ENCODE measurements around the gene TANC2. TPM values are rescaled to one million over a fixed set of nuclear protein-coding genes. Genes with fewer than 3 reads are reported as not detected.
A peak's percentile ranks its signal among the peaks of the same experiment; 100 is the strongest.
"Not testable (repeated sequence)": the region's sequence is repeated elsewhere in the genome, so short reads cannot be mapped to it uniquely, and the experiment has no call there.

Gene TANC2
- total RNA-seq, 1 experiment from 2014 or later, result 53.2 TPM

DNA sequence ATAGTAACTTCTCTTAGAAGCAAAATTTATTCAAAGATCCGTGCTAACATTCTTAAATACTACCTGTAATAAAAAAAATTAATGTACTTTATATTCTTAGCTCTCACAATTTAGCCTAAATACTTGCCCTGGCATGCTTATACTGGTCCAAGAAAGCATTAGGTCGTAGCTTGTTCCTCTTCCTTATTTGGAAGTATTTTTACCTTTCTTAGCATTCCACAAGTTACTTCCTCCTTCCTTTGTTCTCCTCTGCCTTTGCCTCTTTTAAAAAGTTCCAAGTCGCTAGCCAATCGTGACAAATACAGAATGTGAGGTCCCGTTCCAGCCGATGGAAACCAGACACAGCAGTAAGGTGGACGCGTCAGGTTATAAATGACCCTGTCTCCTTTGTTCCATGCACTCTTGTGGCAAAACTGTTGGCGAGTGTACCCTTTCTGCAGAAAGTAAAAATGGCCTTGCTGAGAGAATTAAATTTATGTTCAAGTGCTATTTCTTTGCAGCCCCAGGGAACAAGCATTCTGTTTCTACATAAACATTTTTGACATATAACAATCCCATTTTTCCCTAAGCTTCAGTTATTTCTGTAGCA lies 10.7 kb downstream of the TANC2 start:
- CTCF ChIA-PET, result not testable (repeated sequence)

GRCh38 chr17:62980842-62981241 lies 14.8 kb downstream of the TANC2 start:
- BruUV-seq (replicated peaks), result no TSS peak
- peaks cover 65% of the 10 kb centered on the region for H3K79me2 ChIP-seq (ENCODE audit: insufficient read depth, low read length)
- no peak overlapping the region for H3K4me2 ChIP-seq (ENCODE audit: low read length)

More for the DNA sequence above, 10.7 kb downstream of the TANC2 start:
- H3K9me2 ChIP-seq (ENCODE audit: insufficient read depth); H3K9ac ChIP-seq (ENCODE audit: low read length); H3K4me1 ChIP-seq (ENCODE audit: control insufficient read depth in 1 of 2, insufficient read depth in 2 of 2, low read length in 2 of 2); H3K27ac ChIP-seq (ENCODE audit: low read depth, low read length); H4K20me1 ChIP-seq (ENCODE audit: insufficient read depth); ATAC-seq; H2AFZ ChIP-seq (ENCODE audit: low read depth, low read length, poor library complexity, severe bottlenecking); H3K4me3 ChIP-seq (replicated peaks in 1 of 2; ENCODE audit: low read depth in 1 of 2, low read length in 2 of 2); BruUV-seq (replicated peaks); H3K27me3 ChIP-seq (ENCODE audit: insufficient read depth, low read length); DNase-seq (ENCODE audit: low read depth, low spot score); H3K9me3 ChIP-seq (ENCODE audit: control insufficient read depth in 1 of 2, insufficient read depth in 1 of 2, low read depth in 1 of 2, low read length in 2 of 2); H3K4me2 ChIP-seq (ENCODE audit: low read length); H3K36me3 ChIP-seq (ENCODE audit: control insufficient read depth in 1 of 2, insufficient read depth in 2 of 2, low read length in 2 of 2); RAD21 ChIA-PET (ENCODE audit: low non-redundant PET in 1 of 2, low total read pairs in 2 of 2, uncharacterized antibody in 2 of 2, unreplicated experiment in 2 of 2); POLR2A ChIA-PET; intact Hi-C loops (cut with micrococcal nuclease): not testable (repeated sequence)
- 0 out of 2 replicates have a peak, but pooled peaks have one; percentile 40 for TF ChIP-seq CBX3 (IDR thresholded peaks at IDR 0.05; ENCODE audit: low read depth)
- peaks cover 65% of the 10 kb centered on the region for H3K79me2 ChIP-seq (ENCODE audit: insufficient read depth, low read length)

More at GRCh38 chr17:62980842-62981241, 14.8 kb downstream of the TANC2 start:
- ChIA-PET CTCF (interaction anchor here (1.5 kb wide), 1 partner anchor 14 kb away, joined by 5 read pairs; no protein-coding TSS in a partner anchor), RAD21 (ENCODE audit: low non-redundant PET in 1 of 2, low total read pairs in 2 of 2, uncharacterized antibody in 2 of 2, unreplicated experiment in 2 of 2) (no interaction called here), POLR2A (no interaction called here)
- peaks cover 7 to 12% of the 10 kb centered on the region in 2 experiments; a peak in 3 of 4 replicates for H3K9me3 ChIP-seq (ENCODE audit: control insufficient read depth in 1 of 2, insufficient read depth in 1 of 2, low read depth in 1 of 2, low read length in 2 of 2)
- H3K27ac ChIP-seq (ENCODE audit: low read depth, low read length), result no peak overlapping the region
- no peak overlapping the region for H3K4me3 ChIP-seq (replicated peaks in 1 of 2; ENCODE audit: low read depth in 1 of 2, low read length in 2 of 2)
- TF ChIP-seq EGR1 (IDR thresholded peaks at IDR 0.05; ENCODE audit: low read depth) (no peak), CBX3 (IDR thresholded peaks at IDR 0.05; ENCODE audit: low read depth) (no peak), SRF (IDR thresholded peaks at IDR 0.05; ENCODE audit: low read depth) (no peak), POLR2A (IDR thresholded peaks at IDR 0.05; ENCODE audit: borderline replicate concordance, extremely low read depth, insufficient read depth, insufficient read length) (no peak), SP1 (IDR thresholded peaks at IDR 0.05; ENCODE audit: low read depth) (no peak), ELF1 (IDR thresholded peaks at IDR 0.05; ENCODE audit: borderline replicate concordance, low read depth) (no peak), ZNF274 (IDR thresholded peaks at IDR 0.05; ENCODE audit: low read depth, low read length) (no peak), SIN3A (IDR thresholded peaks at IDR 0.05; ENCODE audit: low read depth) (no peak), YY1 (IDR thresholded peaks at IDR 0.05; ENCODE audit: extremely low read depth, insufficient replicate concordance, low read depth, low read length) (no peak), RAD21 (IDR thresholded peaks at IDR 0.05; ENCODE audit: low read depth) (no peak), JUND (IDR thresholded peaks at IDR 0.05) (no peak), EZH2phosphoT487 (IDR thresholded peaks at IDR 0.05; ENCODE audit: borderline replicate concordance) (no peak), POLR2AphosphoS5 (IDR thresholded peaks at IDR 0.05; ENCODE audit: low read depth, low read length) (no peak), FOSL1 (IDR thresholded peaks at IDR 0.05; ENCODE audit: low read depth) (no peak)
- TF ChIP-seq, protein P1, sequence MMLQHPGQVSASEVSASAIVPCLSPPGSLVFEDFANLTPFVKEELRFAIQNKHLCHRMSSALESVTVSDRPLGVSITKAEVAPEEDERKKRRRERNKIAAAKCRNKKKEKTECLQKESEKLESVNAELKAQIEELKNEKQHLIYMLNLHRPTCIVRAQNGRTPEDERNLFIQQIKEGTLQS (IDR thresholded peaks at IDR 0.05), result no peak
- TF ChIP-seq, protein P2, sequence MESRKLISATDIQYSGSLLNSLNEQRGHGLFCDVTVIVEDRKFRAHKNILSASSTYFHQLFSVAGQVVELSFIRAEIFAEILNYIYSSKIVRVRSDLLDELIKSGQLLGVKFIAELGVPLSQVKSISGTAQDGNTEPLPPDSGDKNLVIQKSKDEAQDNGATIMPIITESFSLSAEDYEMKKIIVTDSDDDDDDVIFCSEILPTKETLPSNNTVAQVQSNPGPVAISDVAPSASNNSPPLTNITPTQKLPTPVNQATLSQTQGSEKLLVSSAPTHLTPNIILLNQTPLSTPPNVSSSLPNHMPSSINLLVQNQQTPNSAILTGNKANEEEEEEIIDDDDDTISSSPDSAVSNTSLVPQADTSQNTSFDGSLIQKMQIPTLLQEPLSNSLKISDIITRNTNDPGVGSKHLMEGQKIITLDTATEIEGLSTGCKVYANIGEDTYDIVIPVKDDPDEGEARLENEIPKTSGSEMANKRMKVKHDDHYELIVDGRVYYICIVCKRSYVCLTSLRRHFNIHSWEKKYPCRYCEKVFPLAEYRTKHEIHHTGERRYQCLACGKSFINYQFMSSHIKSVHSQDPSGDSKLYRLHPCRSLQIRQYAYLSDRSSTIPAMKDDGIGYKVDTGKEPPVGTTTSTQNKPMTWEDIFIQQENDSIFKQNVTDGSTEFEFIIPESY (IDR thresholded peaks at IDR 0.05; ENCODE audit: extremely low read depth, insufficient replicate concordance, low read length), result no peak
- H4K20me1 ChIP-seq (ENCODE audit: insufficient read depth), result no peaks in the 10 kb centered on the region
- H3K9me2 ChIP-seq (ENCODE audit: insufficient read depth), result no peaks in the 10 kb centered on the region
- H3K36me3 ChIP-seq (ENCODE audit: control insufficient read depth in 1 of 2, insufficient read depth in 2 of 2, low read length in 2 of 2), result no peaks in the 10 kb centered on the region
- no peak overlapping the region for H3K9ac ChIP-seq (ENCODE audit: low read length)
- no peak overlapping the region for H2AFZ ChIP-seq (ENCODE audit: low read depth, low read length, poor library complexity, severe bottlenecking)
- DNase-seq (ENCODE audit: low read depth, low spot score) (no peak), ATAC-seq (no peak)
- intact Hi-C loops (cut with micrococcal nuclease), result no loop called here
- no peaks in the 10 kb centered on the region for H3K27me3 ChIP-seq (ENCODE audit: insufficient read depth, low read length)
- H3K4me1 ChIP-seq (ENCODE audit: control insufficient read depth in 1 of 2, insufficient read depth in 2 of 2, low read length in 2 of 2), result no peaks in the 10 kb centered on the region

All from HCT116 (cell line).